ENCODE results near the gene AKIRIN2.

- no peak for TF ChIP-seq CTCF (IDR thresholded peaks at IDR 0.05)
- TF ChIP-seq POLR2A (IDR thresholded peaks at IDR 0.05): no peak
Measured at GRCh38 chr6:87705070-87705691, 3.1 kb upstream of the AKIRIN2 start.
